Measurements from ENCODE around the gene BRMS1L.

GRCh38 chr14:35900741-35901140 lies 74.6 kb downstream of the BRMS1L start:
- TF ChIP-seq, protein P1, sequence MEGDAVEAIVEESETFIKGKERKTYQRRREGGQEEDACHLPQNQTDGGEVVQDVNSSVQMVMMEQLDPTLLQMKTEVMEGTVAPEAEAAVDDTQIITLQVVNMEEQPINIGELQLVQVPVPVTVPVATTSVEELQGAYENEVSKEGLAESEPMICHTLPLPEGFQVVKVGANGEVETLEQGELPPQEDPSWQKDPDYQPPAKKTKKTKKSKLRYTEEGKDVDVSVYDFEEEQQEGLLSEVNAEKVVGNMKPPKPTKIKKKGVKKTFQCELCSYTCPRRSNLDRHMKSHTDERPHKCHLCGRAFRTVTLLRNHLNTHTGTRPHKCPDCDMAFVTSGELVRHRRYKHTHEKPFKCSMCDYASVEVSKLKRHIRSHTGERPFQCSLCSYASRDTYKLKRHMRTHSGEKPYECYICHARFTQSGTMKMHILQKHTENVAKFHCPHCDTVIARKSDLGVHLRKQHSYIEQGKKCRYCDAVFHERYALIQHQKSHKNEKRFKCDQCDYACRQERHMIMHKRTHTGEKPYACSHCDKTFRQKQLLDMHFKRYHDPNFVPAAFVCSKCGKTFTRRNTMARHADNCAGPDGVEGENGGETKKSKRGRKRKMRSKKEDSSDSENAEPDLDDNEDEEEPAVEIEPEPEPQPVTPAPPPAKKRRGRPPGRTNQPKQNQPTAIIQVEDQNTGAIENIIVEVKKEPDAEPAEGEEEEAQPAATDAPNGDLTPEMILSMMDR (IDR thresholded peaks at IDR 0.05), result no peak
- TF ChIP-seq POLR2A (IDR thresholded peaks at IDR 0.05), result no peak
